KMS-11 (cell line): ENCODE measurements around the gene GRM7.

ENCODE experiments used
- H2AFZ ChIP-seq: fragments of 200-600 bp; sonication (generic); 2 replicates; pipeline ENCODE4 v1.6.1; 2016; ENCODE audit warnings: antibody characterized with exemption, mixed run types, low read depth
- H3K27ac ChIP-seq: fragments of 200-600 bp; sonication (generic); 2 replicates; pipeline ENCODE4 v1.6.1; 2016; ENCODE audit warnings: mild to moderate bottlenecking, mixed run types
- H3K27me3 ChIP-seq: fragments of 200-600 bp; sonication (generic); 2 replicates; pipeline ENCODE4 v1.6.1; 2017; ENCODE audit warnings: mild to moderate bottlenecking, low read depth, mixed run types, moderate library complexity; ENCODE audit not compliant: insufficient read depth
- H3K36me3 ChIP-seq: fragments of 200-600 bp; sonication (generic); 2 replicates; pipeline ENCODE4 v1.6.1; 2017; ENCODE audit warnings: mild to moderate bottlenecking, mixed run types; ENCODE audit not compliant: insufficient read depth
- H3K4me1 ChIP-seq: fragments of 200-600 bp; sonication (generic); 2 replicates; pipeline ENCODE4 v1.6.1; 2016; ENCODE audit warnings: mild to moderate bottlenecking, low read depth, mixed run types; ENCODE audit not compliant: poor library complexity, severe bottlenecking
- H3K4me2 ChIP-seq: fragments of 200-600 bp; sonication (generic); 2 replicates; pipeline ENCODE4 v1.7.0; 2016; ENCODE audit warnings: mild to moderate bottlenecking, mixed run types
- H3K4me3 ChIP-seq: fragments of 200-600 bp; sonication (generic); IDR thresholded peaks from 2 replicates; pipeline ENCODE4 v1.6.1; 2017; ENCODE audit warnings: low read depth, low read length, mixed read lengths; ENCODE audit not compliant: insufficient read depth
- H3K79me2 ChIP-seq: fragments of 200-600 bp; sonication (generic); 2 replicates; pipeline ENCODE4 v1.6.1; 2016; ENCODE audit warnings: low read depth, mixed run types; ENCODE audit not compliant: insufficient read depth
- H3K9ac ChIP-seq: fragments of 200-600 bp; sonication (generic); 2 replicates; pipeline ENCODE4 v1.6.1; 2016; ENCODE audit warnings: mild to moderate bottlenecking, mixed run types
- H4K20me1 ChIP-seq: fragments of 200-600 bp; sonication (generic); 2 replicates; pipeline ENCODE4 v1.6.1; 2016; ENCODE audit warnings: mild to moderate bottlenecking, mixed run types; ENCODE audit not compliant: insufficient read depth
- TF ChIP-seq, protein P1 (sequence below): fragments of 200-600 bp; sonication (generic); conservative IDR thresholded peaks from 2 replicates; pipeline ENCODE4 v1.6.1; 2017; ENCODE audit warnings: low read depth, mild to moderate bottlenecking, antibody characterized with exemption, low read length, moderate library complexity, mixed read lengths

GRM7 gene

DNA sequence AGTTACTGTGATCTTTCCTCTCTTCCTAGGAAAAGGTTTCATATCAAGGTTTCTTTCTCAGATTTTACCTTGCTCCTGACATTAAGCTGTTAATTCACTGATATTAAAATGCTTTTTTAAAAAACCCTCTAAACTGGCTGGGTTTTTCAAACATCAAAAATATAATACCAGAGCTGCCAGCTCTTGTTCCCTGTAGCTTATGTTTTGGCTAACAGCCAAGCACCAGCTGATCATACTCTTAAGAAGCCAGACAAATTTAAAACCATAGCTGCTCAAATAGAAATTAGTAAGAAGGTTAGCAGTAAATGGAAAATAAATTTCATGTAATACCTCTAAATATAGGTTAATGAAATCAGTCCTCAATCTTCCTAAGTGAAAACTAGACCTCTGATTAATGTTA is 657.5 kb downstream of the GRM7 start:
- no peaks in the 10 kb centered on the region for H3K36me3 ChIP-seq
- H4K20me1 ChIP-seq = no peaks in the 10 kb centered on the region
- TF ChIP-seq, protein P1, sequence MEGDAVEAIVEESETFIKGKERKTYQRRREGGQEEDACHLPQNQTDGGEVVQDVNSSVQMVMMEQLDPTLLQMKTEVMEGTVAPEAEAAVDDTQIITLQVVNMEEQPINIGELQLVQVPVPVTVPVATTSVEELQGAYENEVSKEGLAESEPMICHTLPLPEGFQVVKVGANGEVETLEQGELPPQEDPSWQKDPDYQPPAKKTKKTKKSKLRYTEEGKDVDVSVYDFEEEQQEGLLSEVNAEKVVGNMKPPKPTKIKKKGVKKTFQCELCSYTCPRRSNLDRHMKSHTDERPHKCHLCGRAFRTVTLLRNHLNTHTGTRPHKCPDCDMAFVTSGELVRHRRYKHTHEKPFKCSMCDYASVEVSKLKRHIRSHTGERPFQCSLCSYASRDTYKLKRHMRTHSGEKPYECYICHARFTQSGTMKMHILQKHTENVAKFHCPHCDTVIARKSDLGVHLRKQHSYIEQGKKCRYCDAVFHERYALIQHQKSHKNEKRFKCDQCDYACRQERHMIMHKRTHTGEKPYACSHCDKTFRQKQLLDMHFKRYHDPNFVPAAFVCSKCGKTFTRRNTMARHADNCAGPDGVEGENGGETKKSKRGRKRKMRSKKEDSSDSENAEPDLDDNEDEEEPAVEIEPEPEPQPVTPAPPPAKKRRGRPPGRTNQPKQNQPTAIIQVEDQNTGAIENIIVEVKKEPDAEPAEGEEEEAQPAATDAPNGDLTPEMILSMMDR = no peak
- no peak overlapping the region for H3K4me2 ChIP-seq
- no peaks in the 10 kb centered on the region for H3K4me1 ChIP-seq
- H3K4me3 ChIP-seq = no peak overlapping the region
- H2AFZ ChIP-seq = no peak overlapping the region
- H3K27ac ChIP-seq = no peak overlapping the region
- no peaks in the 10 kb centered on the region for H3K27me3 ChIP-seq
- H3K79me2 ChIP-seq = no peaks in the 10 kb centered on the region
- H3K9ac ChIP-seq = no peak overlapping the region

DNA sequence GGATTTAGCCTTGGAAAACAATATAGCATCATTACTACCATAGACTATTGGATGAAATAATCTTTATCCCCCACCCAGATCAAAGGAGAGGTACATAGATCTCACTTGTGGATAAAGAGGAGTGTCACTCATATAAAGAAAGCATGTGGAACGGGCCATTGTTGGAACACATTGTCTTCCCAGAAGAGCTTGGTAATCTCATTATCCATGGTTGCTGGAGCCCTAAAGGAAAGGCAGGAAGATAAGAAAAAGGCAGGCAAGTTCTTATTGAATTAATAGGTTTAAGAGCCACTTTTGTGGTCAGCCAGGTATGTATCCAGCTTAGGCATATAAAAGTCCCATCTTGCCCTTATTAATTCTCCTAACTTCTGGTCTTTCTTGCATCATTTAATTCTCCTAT is 659.1 kb downstream of the GRM7 start:
- Histone ChIP-seq H3K79me2 (no peaks in the 10 kb centered on the region), H3K27ac (no peak overlapping the region)

DNA sequence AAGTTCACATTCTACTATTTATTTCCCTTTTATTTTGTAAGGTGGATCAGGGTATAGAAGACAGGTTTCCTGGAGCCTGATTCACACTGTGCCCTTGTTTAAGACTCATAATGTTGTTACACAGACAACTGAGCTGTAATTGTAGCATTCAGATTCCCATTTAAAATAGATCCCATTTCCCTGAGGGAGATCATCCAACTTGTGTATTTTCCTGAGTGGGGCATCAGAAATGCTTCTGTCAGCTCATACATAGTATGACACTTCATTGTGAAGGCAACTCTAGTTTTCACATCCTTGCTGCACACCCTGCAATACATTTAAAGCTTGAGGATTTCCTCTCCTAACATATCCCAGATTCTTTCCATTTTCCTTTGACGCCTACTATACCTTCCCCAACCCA is 659.7 kb downstream of the GRM7 start:
- H3K36me3 ChIP-seq = no peaks in the 10 kb centered on the region
- H3K27me3 ChIP-seq = no peaks in the 10 kb centered on the region
- no peak overlapping the region for H3K4me2 ChIP-seq
- no peak overlapping the region for H3K4me3 ChIP-seq
- H3K4me1 ChIP-seq = no peaks in the 10 kb centered on the region
- no peak overlapping the region for H3K27ac ChIP-seq
- H3K79me2 ChIP-seq = no peaks in the 10 kb centered on the region
- TF ChIP-seq, protein P1 = no peak
- no peak overlapping the region for H3K9ac ChIP-seq
- H2AFZ ChIP-seq = no peak overlapping the region
- no peaks in the 10 kb centered on the region for H4K20me1 ChIP-seq

More for the DNA sequence above, 659.1 kb downstream of the GRM7 start:
- TF ChIP-seq, protein P1 = no peak
- no peaks in the 10 kb centered on the region for H3K27me3 ChIP-seq
- H3K4me2 ChIP-seq = no peak overlapping the region
- H3K9ac ChIP-seq = no peak overlapping the region
- no peaks in the 10 kb centered on the region for H3K4me1 ChIP-seq
- no peaks in the 10 kb centered on the region for H3K36me3 ChIP-seq
- H2AFZ ChIP-seq = no peak overlapping the region
- no peaks in the 10 kb centered on the region for H4K20me1 ChIP-seq
- H3K4me3 ChIP-seq = no peak overlapping the region

DNA sequence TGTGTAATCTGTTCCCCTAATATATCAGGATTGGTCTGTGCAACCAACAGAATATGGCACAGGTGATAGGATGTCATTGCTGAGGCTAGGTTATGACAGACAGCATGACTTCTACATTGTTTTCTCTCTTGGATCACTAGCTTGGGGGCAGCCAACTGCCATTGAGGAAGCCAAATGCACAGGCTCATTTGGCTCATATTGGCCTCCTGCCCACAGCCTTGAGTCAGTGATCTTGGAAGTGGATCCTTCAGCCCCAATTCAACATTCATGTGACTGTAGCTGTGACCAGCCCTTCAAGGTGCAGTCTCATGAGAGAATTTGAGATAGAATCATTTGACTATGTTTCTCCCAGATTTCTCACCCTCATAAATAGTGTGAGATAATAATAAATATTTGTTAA is 675.6 kb downstream of the GRM7 start:
- Histone ChIP-seq H3K9ac (no peak overlapping the region), H3K4me3 (no peak overlapping the region), H3K4me2 (no peak overlapping the region), H3K79me2 (no peaks in the 10 kb centered on the region), H3K4me1 (peaks cover 7% of the 10 kb centered on the region), H3K27ac (no peak overlapping the region), H2AFZ (no peak overlapping the region), H3K27me3 (no peaks in the 10 kb centered on the region), H3K36me3 (no peaks in the 10 kb centered on the region), H4K20me1 (no peaks in the 10 kb centered on the region)
- TF ChIP-seq, protein P1 = no peak

DNA sequence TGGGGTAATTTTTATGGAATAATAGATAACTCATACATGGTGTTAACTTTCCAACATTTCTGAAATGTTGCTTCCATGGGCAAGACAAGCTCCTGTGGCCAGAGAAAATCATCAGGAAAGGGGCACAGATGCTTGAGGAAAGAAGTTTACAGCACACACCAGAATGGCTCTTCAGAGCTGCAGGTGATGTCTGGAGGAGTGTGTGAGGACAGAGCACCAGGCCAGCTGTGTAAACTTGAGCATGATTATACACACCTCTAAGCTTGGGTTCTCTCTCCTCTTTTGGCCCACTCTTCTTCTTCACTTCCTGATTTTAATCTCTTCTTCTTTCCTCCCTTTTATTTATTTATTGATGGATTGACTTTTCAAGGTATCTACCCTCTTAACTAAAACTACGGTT is 676.0 kb downstream of the GRM7 start:
- Histone ChIP-seq H3K4me3 (no peak overlapping the region), H3K4me2 (no peak overlapping the region), H3K27ac (no peak overlapping the region), H3K36me3 (no peaks in the 10 kb centered on the region), H3K27me3 (no peaks in the 10 kb centered on the region), H2AFZ (no peak overlapping the region), H3K9ac (no peak overlapping the region), H3K4me1 (peaks cover 7% of the 10 kb centered on the region), H3K79me2 (no peaks in the 10 kb centered on the region), H4K20me1 (no peaks in the 10 kb centered on the region)
- TF ChIP-seq, protein P1 = no peak
